Measurements from ENCODE around the gene HSPB2.

GRCh38 chr11:111951565-111951964 is 39.0 kb downstream of the HSPB2 start:
- no peak for TF ChIP-seq EP300 (IDR thresholded peaks at IDR 0.05)
- no peak for TF ChIP-seq CTCF (IDR thresholded peaks at IDR 0.05)
- TF ChIP-seq POLR2A (IDR thresholded peaks at IDR 0.05), result no peak
- TF ChIP-seq POLR2AphosphoS5 (IDR thresholded peaks at IDR 0.05), result no peak
